Upper lobe of left lung (tissue), 4 donors: Measurements from ENCODE around the gene FARP1.

Experiments used
- POLR2A ChIP-seq, 4 donors: fragments of 450-650 bp; IDR thresholded peaks; one replicate each; pipeline ENCODE4 v1.5.1; 2016 to 2017; ENCODE audit warnings: antibody characterized with exemption in 4 of 4, mild to moderate bottlenecking in 2 of 4
- POLR2AphosphoS5 ChIP-seq, 2 donors: sonication (generic); formaldehyde crosslinking; IDR thresholded peaks; one replicate each; pipeline ENCODE4 v1.5.1; 2017; ENCODE audit warnings: antibody characterized with exemption in 2 of 2
- TF ChIP-seq, protein P1 (sequence below), 6 experiments: fragments of 450-650 bp in 4 of 6; fragments of 200-600 bp in 2 of 6; sonication (generic) in 2 of 6; IDR thresholded peaks; one replicate each; pipeline ENCODE4 v1.5.1; 2016 to 2019; ENCODE audit warnings: antibody characterized with exemption in 6 of 6

DNA sequence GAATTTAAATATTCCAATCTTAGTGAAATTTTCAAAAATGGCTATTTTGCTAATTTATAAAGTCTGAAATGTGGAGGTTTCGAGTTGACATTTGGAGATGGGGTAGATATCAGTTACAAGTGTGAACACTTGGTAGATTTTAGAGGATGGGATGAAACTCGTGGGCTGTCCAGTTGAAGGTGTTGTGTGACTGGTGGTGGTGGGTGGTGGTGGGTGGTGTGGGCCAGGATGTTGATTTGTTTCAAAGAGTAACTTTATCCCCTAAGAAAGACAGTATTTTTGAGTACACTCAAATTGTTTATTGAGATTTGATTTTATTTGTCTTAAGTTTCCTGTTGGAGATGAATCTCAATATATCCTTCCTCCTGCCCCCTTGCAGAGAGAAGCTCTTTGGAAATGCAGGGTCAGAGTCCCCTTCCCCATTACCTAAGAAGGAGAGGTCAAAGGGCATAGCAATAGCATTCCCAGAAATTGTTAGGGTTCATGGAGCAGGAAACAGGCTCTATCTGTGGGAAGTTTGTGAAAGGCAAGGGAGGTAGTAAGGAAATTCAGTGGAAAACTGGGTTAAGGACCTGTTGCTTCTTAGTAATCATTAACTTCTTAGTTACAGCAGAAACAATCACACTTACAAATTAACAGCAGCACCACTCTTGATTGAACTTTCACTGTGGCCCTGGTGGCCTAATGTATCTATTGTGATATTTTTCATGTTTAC, 167.7 kb downstream of the FARP1 start:
- TF ChIP-seq POLR2AphosphoS5 (IDR thresholded peaks at IDR 0.05): no peak
- TF ChIP-seq, protein P1, sequence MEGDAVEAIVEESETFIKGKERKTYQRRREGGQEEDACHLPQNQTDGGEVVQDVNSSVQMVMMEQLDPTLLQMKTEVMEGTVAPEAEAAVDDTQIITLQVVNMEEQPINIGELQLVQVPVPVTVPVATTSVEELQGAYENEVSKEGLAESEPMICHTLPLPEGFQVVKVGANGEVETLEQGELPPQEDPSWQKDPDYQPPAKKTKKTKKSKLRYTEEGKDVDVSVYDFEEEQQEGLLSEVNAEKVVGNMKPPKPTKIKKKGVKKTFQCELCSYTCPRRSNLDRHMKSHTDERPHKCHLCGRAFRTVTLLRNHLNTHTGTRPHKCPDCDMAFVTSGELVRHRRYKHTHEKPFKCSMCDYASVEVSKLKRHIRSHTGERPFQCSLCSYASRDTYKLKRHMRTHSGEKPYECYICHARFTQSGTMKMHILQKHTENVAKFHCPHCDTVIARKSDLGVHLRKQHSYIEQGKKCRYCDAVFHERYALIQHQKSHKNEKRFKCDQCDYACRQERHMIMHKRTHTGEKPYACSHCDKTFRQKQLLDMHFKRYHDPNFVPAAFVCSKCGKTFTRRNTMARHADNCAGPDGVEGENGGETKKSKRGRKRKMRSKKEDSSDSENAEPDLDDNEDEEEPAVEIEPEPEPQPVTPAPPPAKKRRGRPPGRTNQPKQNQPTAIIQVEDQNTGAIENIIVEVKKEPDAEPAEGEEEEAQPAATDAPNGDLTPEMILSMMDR (IDR thresholded peaks at IDR 0.05): no peak
- no peak for TF ChIP-seq POLR2A (IDR thresholded peaks at IDR 0.05)
